Smooth muscle cell (in vitro differentiated cells): ENCODE measurements around the gene MYB. TPM values are rescaled to one million over a fixed set of nuclear protein-coding genes. Genes with fewer than 3 reads are reported as not detected.

ENCODE experiments used
- DNase-seq: peaks from one replicate; lab custom pipeline; 2025; ENCODE audit not compliant: unreplicated experiment; lab: John Stamatoyannopoulos, UW
- H2AFZ ChIP-seq: fragments of 200-600 bp; sonication (generic); 2 replicates; pipeline ENCODE4 v1.6.0; 2016; ENCODE audit warnings: antibody characterized with exemption, low read depth, mild to moderate bottlenecking
- H3F3A ChIP-seq: fragments of 200-600 bp; sonication (generic); 2 replicates; pipeline ENCODE4 v1.6.0; 2017; ENCODE audit warnings: antibody characterized with exemption, low read depth
- H3K27ac ChIP-seq: fragments of 200-600 bp; sonication (generic); 2 replicates; pipeline ENCODE4 v1.5.1; 2016; ENCODE audit warnings: low read depth, mild to moderate bottlenecking
- H3K27me3 ChIP-seq: fragments of 200-600 bp; sonication (generic); 2 replicates; pipeline ENCODE4 v1.6.1; 2016; ENCODE audit warnings: low read depth, mild to moderate bottlenecking
- H3K36me3 ChIP-seq: fragments of 200-600 bp; sonication (generic); 2 replicates; pipeline ENCODE4 v1.5.1; 2016; ENCODE audit warnings: low read depth
- H3K4me1 ChIP-seq: fragments of 200-600 bp; sonication (generic); 2 replicates; pipeline ENCODE4 v1.5.1; 2016; ENCODE audit warnings: low read depth
- H3K4me2 ChIP-seq: fragments of 200-600 bp; sonication (generic); 2 replicates; pipeline ENCODE4 v1.6.0; 2016; ENCODE audit warnings: mild to moderate bottlenecking
- H3K4me3 ChIP-seq: fragments of 200-600 bp; sonication (generic); 2 replicates; pipeline ENCODE4 v1.5.1; 2016; ENCODE audit warnings: mild to moderate bottlenecking
- H3K79me2 ChIP-seq: fragments of 200-600 bp; sonication (generic); 2 replicates; pipeline ENCODE4 v1.6.0; 2016; ENCODE audit warnings: low read depth, mild to moderate bottlenecking
- H3K9ac ChIP-seq: fragments of 200-600 bp; sonication (generic); 2 replicates; pipeline ENCODE4 v1.6.0; 2016; ENCODE audit warnings: low read depth
- H3K9me3 ChIP-seq: fragments of 200-600 bp; sonication (generic); replicated peaks from 2 replicates; pipeline ENCODE4 v1.5.1; 2016; ENCODE audit warnings: low read depth
- H4K20me1 ChIP-seq: fragments of 200-600 bp; sonication (generic); 2 replicates; pipeline ENCODE4 v1.6.0; 2016; ENCODE audit warnings: low read depth
- WGBS: methylation state at CpG from one replicate; pipeline ENCODE4 v1.1.7; 2016; ENCODE audit warnings: low lambda C conversion rate; 5-methylcytosine and 5-hydroxymethylcytosine counted together
- polyA plus RNA-seq: library from polyadenylated mRNA; unstranded; fragments of >200 nt; fragmentation: Nextera tagmentation; extraction: Ambion mirVana; gene quantifications from 2 replicates; pipeline ENCODE4 v1.2.1, GENCODE V29; 2016
- total RNA-seq: library from RNA; depleted of rRNA; stranded (reverse); fragments of >200 nt; gene quantifications from 2 replicates; pipeline ENCODE4 v1.2.3, GENCODE V29; 2014
- TF ChIP-seq, protein P1 (sequence below): fragments of 200-600 bp; sonication (generic); IDR thresholded peaks from 2 replicates; pipeline ENCODE4 v1.5.1; 2017; ENCODE audit warnings: borderline replicate concordance, mild to moderate bottlenecking, antibody characterized with exemption; ENCODE audit not compliant: insufficient read depth, poor library complexity, severe bottlenecking

Gene MYB
- total and polyA plus RNA-seq, 2 experiments from 2014 or later, result 0.25 to 1.2 TPM

DNA sequence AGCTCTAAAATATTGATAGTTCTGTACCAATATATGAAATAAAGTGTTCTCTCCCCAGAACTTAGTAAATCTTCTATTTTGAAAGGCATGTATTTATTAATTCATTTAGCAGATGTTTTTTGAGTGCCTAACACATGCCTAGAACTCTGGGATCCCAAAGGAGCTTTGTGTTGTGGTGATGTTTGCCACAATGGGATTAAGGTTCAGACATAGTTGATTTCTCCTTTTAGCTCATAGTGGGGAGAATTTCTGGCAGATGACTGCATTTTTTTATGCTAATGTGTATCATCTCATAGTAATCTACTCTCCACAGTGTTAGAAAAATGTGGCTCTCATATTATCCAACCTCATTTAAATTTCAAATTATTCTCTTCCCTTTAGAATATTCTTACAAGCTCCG, 21.7 kb downstream of the MYB start:
- Histone ChIP-seq H3K79me2 (no peaks in the 10 kb centered on the region), H3K4me3 (no peak overlapping the region), H3K27me3 (no peaks in the 10 kb centered on the region), H3K36me3 (no peaks in the 10 kb centered on the region), H3K9me3 (no peaks in the 10 kb centered on the region), H3K4me2 (no peak overlapping the region), H4K20me1 (no peaks in the 10 kb centered on the region), H2AFZ (no peak overlapping the region), H3K4me1 (no peaks in the 10 kb centered on the region), H3F3A (no peaks in the 10 kb centered on the region), H3K9ac (no peak overlapping the region), H3K27ac (no peak overlapping the region)
- DNase-seq, result no peak
- TF ChIP-seq, protein P1, sequence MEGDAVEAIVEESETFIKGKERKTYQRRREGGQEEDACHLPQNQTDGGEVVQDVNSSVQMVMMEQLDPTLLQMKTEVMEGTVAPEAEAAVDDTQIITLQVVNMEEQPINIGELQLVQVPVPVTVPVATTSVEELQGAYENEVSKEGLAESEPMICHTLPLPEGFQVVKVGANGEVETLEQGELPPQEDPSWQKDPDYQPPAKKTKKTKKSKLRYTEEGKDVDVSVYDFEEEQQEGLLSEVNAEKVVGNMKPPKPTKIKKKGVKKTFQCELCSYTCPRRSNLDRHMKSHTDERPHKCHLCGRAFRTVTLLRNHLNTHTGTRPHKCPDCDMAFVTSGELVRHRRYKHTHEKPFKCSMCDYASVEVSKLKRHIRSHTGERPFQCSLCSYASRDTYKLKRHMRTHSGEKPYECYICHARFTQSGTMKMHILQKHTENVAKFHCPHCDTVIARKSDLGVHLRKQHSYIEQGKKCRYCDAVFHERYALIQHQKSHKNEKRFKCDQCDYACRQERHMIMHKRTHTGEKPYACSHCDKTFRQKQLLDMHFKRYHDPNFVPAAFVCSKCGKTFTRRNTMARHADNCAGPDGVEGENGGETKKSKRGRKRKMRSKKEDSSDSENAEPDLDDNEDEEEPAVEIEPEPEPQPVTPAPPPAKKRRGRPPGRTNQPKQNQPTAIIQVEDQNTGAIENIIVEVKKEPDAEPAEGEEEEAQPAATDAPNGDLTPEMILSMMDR, result no peak
- WGBS, result 85% methylated on average over 1 of the region's 1 CpG

DNA sequence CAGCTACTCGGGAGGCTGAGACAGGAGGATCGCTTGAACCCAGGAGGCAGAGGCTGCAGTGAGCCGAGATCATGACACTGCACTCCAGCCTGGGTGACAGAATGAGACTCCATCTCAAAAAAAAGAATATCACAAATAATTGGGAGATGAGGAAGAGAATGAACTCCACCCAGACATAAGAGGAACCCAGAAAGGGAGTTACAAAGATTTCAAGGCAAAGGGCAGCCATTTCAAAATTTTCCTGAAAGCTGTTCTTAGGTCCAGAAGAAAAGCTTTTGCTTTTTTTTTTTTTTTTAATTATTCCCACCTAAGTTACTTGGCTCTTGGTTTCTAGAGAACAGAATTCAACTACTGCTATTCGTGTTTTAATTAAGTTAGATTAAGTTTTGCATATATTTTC, 23.8 kb downstream of the MYB start:
- Histone ChIP-seq H3K4me2 (no peak overlapping the region), H3F3A (no peaks in the 10 kb centered on the region), H3K4me1 (no peaks in the 10 kb centered on the region), H3K79me2 (no peaks in the 10 kb centered on the region), H3K27me3 (no peaks in the 10 kb centered on the region), H3K9ac (no peak overlapping the region), H3K36me3 (no peaks in the 10 kb centered on the region), H3K9me3 (no peaks in the 10 kb centered on the region), H4K20me1 (no peaks in the 10 kb centered on the region), H3K4me3 (no peak overlapping the region), H2AFZ (no peak overlapping the region), H3K27ac (no peak overlapping the region)
- WGBS, result 98% methylated on average over 4 of the region's 4 CpGs
- TF ChIP-seq, protein P1, result no peak
- no peak for DNase-seq

DNA sequence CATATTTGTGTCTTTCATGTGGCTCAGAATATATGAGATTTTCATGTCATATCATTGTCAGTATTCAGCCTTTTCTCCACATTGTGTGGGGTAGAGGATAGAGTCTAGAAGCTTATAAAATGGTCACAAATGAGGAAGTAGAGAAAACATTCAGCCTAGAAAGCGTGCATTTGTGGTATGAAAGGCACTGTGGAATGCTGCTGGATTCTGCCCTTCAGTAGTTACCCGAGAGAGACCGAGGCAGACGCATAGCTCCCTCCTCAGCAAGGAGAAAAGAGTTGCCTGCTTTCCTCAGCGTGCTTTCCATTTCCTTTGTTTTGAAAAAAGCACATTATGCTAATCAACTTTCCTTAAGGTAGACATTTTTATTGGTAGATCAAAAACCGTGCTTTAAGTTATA, 28.7 kb downstream of the MYB start:
- H3K36me3 ChIP-seq, result no peaks in the 10 kb centered on the region
- no peak overlapping the region for H2AFZ ChIP-seq
- no peaks in the 10 kb centered on the region for H3K27me3 ChIP-seq
- 78% methylated on average over 6 of the region's 6 CpGs for WGBS
- TF ChIP-seq, protein P1, result no peak
- DNase-seq, result no peak
- H3K79me2 ChIP-seq, result no peaks in the 10 kb centered on the region
- H3K4me3 ChIP-seq, result no peak overlapping the region
- no peaks in the 10 kb centered on the region for H4K20me1 ChIP-seq
- H3F3A ChIP-seq, result no peaks in the 10 kb centered on the region
- H3K9me3 ChIP-seq, result no peaks in the 10 kb centered on the region
- H3K4me2 ChIP-seq, result no peak overlapping the region
- no peak overlapping the region for H3K9ac ChIP-seq
- H3K27ac ChIP-seq, result no peak overlapping the region
- no peaks in the 10 kb centered on the region for H3K4me1 ChIP-seq

DNA sequence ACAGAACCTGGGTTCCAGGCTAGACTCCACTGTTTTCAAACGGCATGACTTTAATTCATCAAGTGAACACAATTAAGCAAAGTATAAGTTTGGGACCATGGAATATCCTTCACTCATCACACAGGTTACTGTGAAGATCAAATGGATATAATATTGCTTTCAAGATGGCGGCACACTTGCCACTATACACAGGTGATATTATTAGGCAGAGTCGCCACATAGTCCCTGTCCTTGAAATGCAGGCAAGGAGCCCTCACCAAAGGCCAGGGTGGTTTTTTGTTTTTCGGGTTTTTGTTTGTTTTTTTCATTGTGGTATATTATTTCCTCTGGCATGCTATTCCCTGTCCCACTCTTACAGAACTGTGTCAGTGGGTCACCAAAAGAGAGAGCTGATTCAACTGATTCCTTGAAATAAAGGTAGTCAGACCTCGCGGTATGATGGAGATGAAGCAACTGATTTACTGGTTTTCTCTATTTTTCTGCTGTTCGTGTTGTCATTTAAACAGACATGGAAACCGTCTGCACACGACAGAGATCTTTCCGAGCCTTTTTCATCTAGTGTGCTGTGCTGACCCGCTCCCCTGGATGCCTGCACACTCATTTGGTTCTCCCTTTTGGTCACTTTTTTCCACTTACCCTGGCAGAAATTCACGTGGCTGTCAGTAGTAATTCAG, 29.7 kb downstream of the MYB start:
- no peak overlapping the region for H3K4me2 ChIP-seq
- no peaks in the 10 kb centered on the region for H3F3A ChIP-seq
- no peaks in the 10 kb centered on the region for H3K79me2 ChIP-seq
- H3K36me3 ChIP-seq, result no peaks in the 10 kb centered on the region
- no peak overlapping the region for H3K4me3 ChIP-seq
- H2AFZ ChIP-seq, result no peak overlapping the region
- DNase-seq, result no peak
- no peaks in the 10 kb centered on the region for H4K20me1 ChIP-seq
- no peaks in the 10 kb centered on the region for H3K9me3 ChIP-seq
- no peaks in the 10 kb centered on the region for H3K27me3 ChIP-seq
- H3K27ac ChIP-seq, result no peak overlapping the region
- H3K4me1 ChIP-seq, result no peaks in the 10 kb centered on the region
- TF ChIP-seq, protein P1, result no peak
- no peak overlapping the region for H3K9ac ChIP-seq
- 95% methylated on average over 12 of the region's 12 CpGs for WGBS
